HCT116 (cell line): ENCODE results near the gene TMEM240. TPM values are rescaled to one million over a fixed set of nuclear protein-coding genes. Genes with fewer than 3 reads are reported as not detected.

Experiments
- ATAC-seq: fragments of 200-7000 bp; cut with Tn5 transposase; 2 replicates; pipeline ENCODE4 v1.9.1; 2020; ENCODE audit warnings: mild to moderate bottlenecking, moderate library complexity
- BruUV-seq: library from RNA; stranded (reverse); fragments of 400-500 nt; replicated peaks from 2 replicates; lab custom pipeline; 2021; lab: Mats Ljungman, UMichigan
- CTCF ChIA-PET: fragments of 300-600 bp; sonication (Branson Sonifier 250); formaldehyde crosslinking; loops from one replicate; lab custom pipeline; 2021; ENCODE audit warnings: antibody characterized with exemption; lab: Charles Lee
- POLR2A ChIA-PET: fragments of 300-600, 350-600 bp; sonication (Branson Sonifier 250); formaldehyde crosslinking; loops from one replicate; lab custom pipeline; 2021; ENCODE audit warnings: antibody characterized with exemption; lab: Charles Lee
- RAD21 ChIA-PET, 2 experiments: fragments of 300-600 bp; sonication (Branson Sonifier 250); formaldehyde crosslinking; loops; one replicate each; lab custom pipeline; 2023; ENCODE audit warnings: low total read pairs in 2 of 2; ENCODE audit not compliant: uncharacterized antibody in 2 of 2, unreplicated experiment in 2 of 2, low non-redundant PET in 1 of 2; lab: Charles Lee
- DNase-seq: peaks from one replicate; pipeline ENCODE4 v3.0.0-alpha.2; 2010; ENCODE audit warnings: low read depth, low spot score
- H2AFZ ChIP-seq: fragments of 200-600 bp; shearing (Covaris generic), sonication (generic); 2 replicates; pipeline ENCODE4 v1.6.1; 2017; ENCODE audit warnings: low read depth, mixed run types, mixed read lengths, antibody characterized with exemption, low read length; ENCODE audit not compliant: poor library complexity, severe bottlenecking
- H3K27ac ChIP-seq: 2 replicates; pipeline ENCODE4 v1.5.1; 2012; ENCODE audit warnings: low read depth, low read length
- H3K27me3 ChIP-seq: fragments of 200-600 bp; sonication (generic); 2 replicates; pipeline ENCODE4 v1.6.1; 2016; ENCODE audit warnings: mixed run types, low read length, mixed read lengths; ENCODE audit not compliant: insufficient read depth
- H3K36me3 ChIP-seq, 2 experiments: fragments of 200-500 bp in 1 of 2; fragments of 200-600 bp in 1 of 2; sonication (Bioruptor generic) in 1 of 2; sonication (generic) in 1 of 2; 2 replicates each; pipeline versions ENCODE4 v1.5.1 to v1.6.1; 2014 to 2016; ENCODE audit warnings: low read length in 2 of 2, inconsistent platforms in 1 of 2, mixed read lengths in 1 of 2, mixed run types in 1 of 2; ENCODE audit not compliant: insufficient read depth in 2 of 2, control insufficient read depth in 1 of 2
- H3K4me1 ChIP-seq, 2 experiments: fragments of 200-600 bp in 1 of 2; sonication (generic) in 1 of 2; 2 replicates each; pipeline versions ENCODE4 v1.5.1 to v1.6.1; 2012 to 2017; ENCODE audit warnings: low read length in 2 of 2, inconsistent platforms in 1 of 2, mild to moderate bottlenecking in 1 of 2, mixed read lengths in 1 of 2, mixed run types in 1 of 2, moderate library complexity in 1 of 2; ENCODE audit not compliant: insufficient read depth in 2 of 2, control insufficient read depth in 1 of 2
- H3K4me2 ChIP-seq: fragments of 200-600 bp; sonication (generic); 2 replicates; pipeline ENCODE4 v1.6.1; 2017; ENCODE audit warnings: mixed run types, low read length, mixed read lengths
- H3K4me3 ChIP-seq, 2 experiments: fragments of 200-600 bp in 1 of 2; sonication (generic) in 1 of 2; replicated peaks in 1 of 2; 2 replicates each; pipeline ENCODE4 v1.5.1; 2011 to 2016; ENCODE audit warnings: low read length in 2 of 2, control low read depth in 1 of 2, low read depth in 1 of 2, mild to moderate bottlenecking in 1 of 2, mixed read lengths in 1 of 2, mixed run types in 1 of 2
- H3K79me2 ChIP-seq: fragments of 200-600 bp; sonication (generic); 2 replicates; pipeline ENCODE4 v1.6.1; 2017; ENCODE audit warnings: mild to moderate bottlenecking, mixed run types, low read length, moderate library complexity, mixed read lengths; ENCODE audit not compliant: insufficient read depth
- H3K9ac ChIP-seq: fragments of 200-600 bp; sonication (generic); 2 replicates; pipeline ENCODE4 v1.6.1; 2016; ENCODE audit warnings: low read length, mixed read lengths
- H3K9me2 ChIP-seq: fragments of 200-600 bp; sonication (generic), shearing (Covaris generic); 2 replicates; pipeline ENCODE4 v1.6.1; 2017; ENCODE audit warnings: mixed run types, mild to moderate bottlenecking, moderate library complexity; ENCODE audit not compliant: insufficient read depth
- H3K9me3 ChIP-seq, 2 experiments: fragments of 200-500 bp in 1 of 2; fragments of 200-600 bp in 1 of 2; sonication (Bioruptor generic) in 1 of 2; sonication (generic) in 1 of 2; 2 replicates each; pipeline ENCODE4 v1.6.1; 2014 to 2017; ENCODE audit warnings: low read length in 2 of 2, mixed read lengths in 2 of 2, inconsistent platforms in 1 of 2, low read depth in 1 of 2, mild to moderate bottlenecking in 1 of 2, mixed run types in 1 of 2, moderate library complexity in 1 of 2; ENCODE audit not compliant: control insufficient read depth in 1 of 2, insufficient read depth in 1 of 2
- H4K20me1 ChIP-seq: fragments of 200-600 bp; sonication (generic), shearing (Covaris generic); 2 replicates; pipeline ENCODE4 v1.6.1; 2017; ENCODE audit warnings: mixed run types, mild to moderate bottlenecking, moderate library complexity; ENCODE audit not compliant: insufficient read depth
- ATF3 ChIP-seq: IDR thresholded peaks from 2 replicates; pipeline ENCODE4 v1.6.1; 2012
- CBX3 ChIP-seq: IDR thresholded peaks from 2 replicates; pipeline ENCODE4 v1.6.1; 2012; ENCODE audit warnings: low read depth
- CEBPB ChIP-seq: IDR thresholded peaks from 2 replicates; pipeline ENCODE4 v1.6.1; 2012; ENCODE audit warnings: low read depth
- ELF1 ChIP-seq: IDR thresholded peaks from 2 replicates; pipeline ENCODE4 v1.6.1; 2012; ENCODE audit warnings: low read depth, borderline replicate concordance
- EZH2 ChIP-seq: fragments of 200-600 bp; sonication (generic); IDR thresholded peaks from 2 replicates; pipeline ENCODE4 v1.6.1; 2017; ENCODE audit warnings: antibody characterized with exemption, mixed run types
- FOSL1 ChIP-seq: IDR thresholded peaks from 2 replicates; pipeline ENCODE4 v1.6.1; 2012; ENCODE audit warnings: low read depth
- JUND ChIP-seq: IDR thresholded peaks from 2 replicates; pipeline ENCODE4 v1.6.1; 2012
- POLR2A ChIP-seq: IDR thresholded peaks from 2 replicates; pipeline ENCODE4 v1.7.0; 2011; ENCODE audit warnings: borderline replicate concordance; ENCODE audit not compliant: insufficient read depth, insufficient read length; ENCODE audit errors: extremely low read depth
- POLR2AphosphoS5 ChIP-seq: IDR thresholded peaks from 2 replicates; pipeline ENCODE4 v1.6.1; 2011; ENCODE audit warnings: mild to moderate bottlenecking, low read depth, low read length, moderate library complexity
- RAD21 ChIP-seq: IDR thresholded peaks from 2 replicates; pipeline ENCODE4 v1.6.1; 2012; ENCODE audit warnings: low read depth, mild to moderate bottlenecking
- SIN3A ChIP-seq: IDR thresholded peaks from 2 replicates; pipeline ENCODE4 v1.6.1; 2012; ENCODE audit warnings: low read depth
- SRF ChIP-seq: IDR thresholded peaks from 2 replicates; pipeline ENCODE4 v1.6.1; 2012; ENCODE audit warnings: low read depth
- YY1 ChIP-seq: IDR thresholded peaks from 2 replicates; pipeline ENCODE4 v1.6.1; 2011; ENCODE audit warnings: low read length, low read depth, moderate library complexity, mild to moderate bottlenecking; ENCODE audit not compliant: insufficient replicate concordance; ENCODE audit errors: extremely low read depth
- ZFX ChIP-seq: fragments of 450-650 bp; IDR thresholded peaks from 2 replicates; pipeline ENCODE4 v1.6.1; 2017
- intact Hi-C: fragments of 100-400 bp; cut with micrococcal nuclease; formaldehyde crosslinking; loops from 2 replicates; pipeline ENCODE4 v1.10.0; 2022
- total RNA-seq: library from RNA; stranded (reverse); gene quantifications from one replicate; pipeline ENCODE4 v1.2.1, GENCODE V29; 2021; ENCODE audit not compliant: unreplicated experiment
- TF ChIP-seq, protein P1 (sequence below), 3 experiments: fragments of 200-600 bp in 1 of 3; sonication (generic) in 1 of 3; IDR thresholded peaks in 2 of 3; conservative IDR thresholded peaks in 1 of 3; 2 replicates each; pipeline ENCODE4 v1.5.1; 2012 to 2017; ENCODE audit warnings: low read depth in 2 of 3, low read length in 2 of 3, antibody characterized with exemption in 1 of 3, borderline replicate concordance in 1 of 3, control low read depth in 1 of 3, mild to moderate bottlenecking in 1 of 3, mixed read lengths in 1 of 3, mixed run types in 1 of 3, moderate library complexity in 1 of 3; ENCODE audit not compliant: insufficient read depth in 1 of 3

The TMEM240 gene
- total RNA-seq, 1 experiment from 2014 or later, result 2.3 TPM

DNA sequence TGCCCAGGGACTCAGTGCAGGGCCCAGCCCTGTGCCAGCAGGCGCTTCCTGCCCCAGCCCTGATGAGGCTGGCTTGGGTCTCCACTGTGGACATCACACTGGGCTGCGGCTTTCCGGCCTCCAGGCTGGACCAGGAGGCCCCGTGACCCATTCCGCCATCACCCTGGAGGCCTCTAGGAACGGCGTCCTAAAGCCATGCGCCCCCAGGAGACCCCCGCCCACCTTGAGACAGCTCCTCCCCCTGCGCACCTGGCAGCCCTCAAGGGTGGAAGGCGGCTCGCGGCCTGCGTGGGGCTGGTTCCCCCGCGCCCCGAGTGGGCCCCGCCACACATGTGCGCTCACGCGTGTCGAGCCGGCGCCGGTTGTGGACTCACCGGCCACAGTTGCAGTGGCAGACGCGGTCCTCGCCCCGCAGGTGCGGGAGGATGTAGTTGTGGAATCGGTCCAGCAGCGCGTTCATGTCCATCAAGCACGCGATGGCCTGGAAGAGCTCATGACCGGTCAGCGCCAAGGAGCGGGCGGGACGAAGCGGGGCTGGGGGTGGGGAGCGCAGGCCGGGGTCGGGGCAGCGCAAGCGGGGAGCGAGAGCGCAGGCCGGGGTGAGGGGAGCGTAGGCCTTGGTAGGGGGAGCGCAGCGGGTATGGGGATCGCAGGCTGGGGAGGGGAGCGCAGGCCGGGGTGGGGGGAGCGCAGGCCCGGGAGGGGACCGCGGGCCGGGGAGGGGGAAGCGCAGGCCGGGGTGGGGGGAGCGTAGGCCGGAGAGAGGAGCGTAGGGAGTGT, 924 bp downstream of the TMEM240 start:
- Histone ChIP-seq H4K20me1 (no peaks in the 10 kb centered on the region), H3K36me3 (no peaks in the 10 kb centered on the region), H3K79me2 (no peaks in the 10 kb centered on the region), H3K9me3 (no peaks in the 10 kb centered on the region), H3K9ac (no peak overlapping the region), H2AFZ (no peak overlapping the region), H3K9me2 (no peaks in the 10 kb centered on the region), H3K27me3 (no peaks in the 10 kb centered on the region), H3K4me1 (no peaks in the 10 kb centered on the region), H3K4me3 (no peak overlapping the region), H3K4me2 (no peak overlapping the region), H3K27ac (no peak overlapping the region)
- TF ChIP-seq EZH2 (no peak), POLR2A (no peak), CBX3 (no peak), SRF (no peak), SIN3A (no peak), ZFX (no peak), CEBPB (no peak), ATF3 (no peak), JUND (no peak), YY1 (no peak), POLR2AphosphoS5 (no peak), RAD21 (no peak), FOSL1 (no peak), ELF1 (no peak)
- TF ChIP-seq, protein P1, sequence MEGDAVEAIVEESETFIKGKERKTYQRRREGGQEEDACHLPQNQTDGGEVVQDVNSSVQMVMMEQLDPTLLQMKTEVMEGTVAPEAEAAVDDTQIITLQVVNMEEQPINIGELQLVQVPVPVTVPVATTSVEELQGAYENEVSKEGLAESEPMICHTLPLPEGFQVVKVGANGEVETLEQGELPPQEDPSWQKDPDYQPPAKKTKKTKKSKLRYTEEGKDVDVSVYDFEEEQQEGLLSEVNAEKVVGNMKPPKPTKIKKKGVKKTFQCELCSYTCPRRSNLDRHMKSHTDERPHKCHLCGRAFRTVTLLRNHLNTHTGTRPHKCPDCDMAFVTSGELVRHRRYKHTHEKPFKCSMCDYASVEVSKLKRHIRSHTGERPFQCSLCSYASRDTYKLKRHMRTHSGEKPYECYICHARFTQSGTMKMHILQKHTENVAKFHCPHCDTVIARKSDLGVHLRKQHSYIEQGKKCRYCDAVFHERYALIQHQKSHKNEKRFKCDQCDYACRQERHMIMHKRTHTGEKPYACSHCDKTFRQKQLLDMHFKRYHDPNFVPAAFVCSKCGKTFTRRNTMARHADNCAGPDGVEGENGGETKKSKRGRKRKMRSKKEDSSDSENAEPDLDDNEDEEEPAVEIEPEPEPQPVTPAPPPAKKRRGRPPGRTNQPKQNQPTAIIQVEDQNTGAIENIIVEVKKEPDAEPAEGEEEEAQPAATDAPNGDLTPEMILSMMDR (IDR thresholded peaks at IDR 0.05 in 2 of 3, conservative IDR thresholded peaks at IDR 0.05 in 1 of 3; ENCODE audit: borderline replicate concordance in 1 of 3, insufficient read depth in 1 of 3, low read depth in 2 of 3, low read length in 2 of 3), result no peak
- CTCF ChIA-PET, result no interaction called here
- no TSS peak for BruUV-seq
- RAD21 ChIA-PET, result no interaction called here
- no peak for DNase-seq
- intact Hi-C loops, result no loop called here
- no peak for ATAC-seq
- POLR2A ChIA-PET, result no interaction called here
